ENCODE measurements around the gene MSANTD1.

The MSANTD1 gene

GRCh38 chr4:3292571-3293400, 43.8 kb downstream of the MSANTD1 start, which contains the start of gene RGS12:
Gene RGS12 (plus strand): TSS chr4:3293021. CDS start chr4:3316171, 23,150 bp downstream.
- peak within 1 kb of the TSS; percentile 64 for H3K4me2 ChIP-seq (ENCODE audit: low read length)
- peak within 1 kb of the TSS; percentile 57 for H3K4me3 ChIP-seq (ENCODE audit: low read depth, low read length, poor library complexity, severe bottlenecking)
- no peaks in the 10 kb centered on the region for H3K79me2 ChIP-seq (ENCODE audit: insufficient read depth, low read length)
- H3K9me3 ChIP-seq (ENCODE audit: low read length) = no peaks in the 10 kb centered on the region
- no peak for TF ChIP-seq EZH2 (IDR thresholded peaks at IDR 0.05; ENCODE audit: borderline replicate concordance, low read length)
- TF ChIP-seq CTCF (IDR thresholded peaks at IDR 0.05; ENCODE audit: low read length) = no peak
- H4K20me1 ChIP-seq (ENCODE audit: insufficient read depth, low read length) = no peaks in the 10 kb centered on the region
- H3K36me3 ChIP-seq (ENCODE audit: insufficient read depth, low read length) = no peaks in the 10 kb centered on the region; the same call in 1 of the 2 replicates
- H3K9me2 ChIP-seq (ENCODE audit: low read depth, low read length) = no peaks in the 10 kb centered on the region
- H3K9ac ChIP-seq (ENCODE audit: low read length) = peak within 1 kb of the TSS; percentile 45; the same call in 1 of the 2 replicates
- H3K27me3 ChIP-seq (ENCODE audit: insufficient read depth, low read length) = no peaks in the 10 kb centered on the region
- H3K4me1 ChIP-seq (ENCODE audit: insufficient read depth, low read length, severe bottlenecking) = peaks cover 5% of the 10 kb centered on the region
- no peaks in the 10 kb centered on the region for H3F3A ChIP-seq (ENCODE audit: insufficient read depth, low read length)
- H3K27ac ChIP-seq (ENCODE audit: low read depth, low read length, poor library complexity, severe bottlenecking) = no peak within 1 kb of the TSS
- no peak within 1 kb of the TSS for H2AFZ ChIP-seq (ENCODE audit: low read length)

GRCh38 chr4:3293401-3294391, 44.7 kb downstream of the MSANTD1 start:
- no peak overlapping the region for H3K27ac ChIP-seq (ENCODE audit: low read depth, low read length, poor library complexity, severe bottlenecking)
- peak overlapping the region; percentile 62 for H3K4me2 ChIP-seq (ENCODE audit: low read length)
- no peaks in the 10 kb centered on the region; the same call in 1 of the 2 replicates for H3K36me3 ChIP-seq (ENCODE audit: insufficient read depth, low read length)
- peak overlapping the region; percentile 45; the same call in 1 of the 2 replicates for H3K9ac ChIP-seq (ENCODE audit: low read length)
- no peak for TF ChIP-seq CTCF (IDR thresholded peaks at IDR 0.05; ENCODE audit: low read length)
- TF ChIP-seq EZH2 (IDR thresholded peaks at IDR 0.05; ENCODE audit: borderline replicate concordance, low read length) = no peak
- H2AFZ ChIP-seq (ENCODE audit: low read length) = no peak overlapping the region
- H3K9me3 ChIP-seq (ENCODE audit: low read length) = no peaks in the 10 kb centered on the region
- H3K4me1 ChIP-seq (ENCODE audit: insufficient read depth, low read length, severe bottlenecking) = peaks cover 5% of the 10 kb centered on the region
- H4K20me1 ChIP-seq (ENCODE audit: insufficient read depth, low read length) = no peaks in the 10 kb centered on the region
- no peaks in the 10 kb centered on the region for H3F3A ChIP-seq (ENCODE audit: insufficient read depth, low read length)
- peak overlapping the region; percentile 55 for H3K4me3 ChIP-seq (ENCODE audit: low read depth, low read length, poor library complexity, severe bottlenecking)
- H3K9me2 ChIP-seq (ENCODE audit: low read depth, low read length) = no peaks in the 10 kb centered on the region
- H3K79me2 ChIP-seq (ENCODE audit: insufficient read depth, low read length) = no peaks in the 10 kb centered on the region
- H3K27me3 ChIP-seq (ENCODE audit: insufficient read depth, low read length) = no peaks in the 10 kb centered on the region

GRCh38 chr4:3294401-3295241, 45.7 kb downstream of the MSANTD1 start:
- Histone ChIP-seq H3K4me1 (ENCODE audit: insufficient read depth, low read length, severe bottlenecking) (peaks cover 5% of the 10 kb centered on the region), H3K27ac (ENCODE audit: low read depth, low read length, poor library complexity, severe bottlenecking) (no peak overlapping the region), H3F3A (ENCODE audit: insufficient read depth, low read length) (no peaks in the 10 kb centered on the region), H3K79me2 (ENCODE audit: insufficient read depth, low read length) (no peaks in the 10 kb centered on the region), H3K27me3 (ENCODE audit: insufficient read depth, low read length) (no peaks in the 10 kb centered on the region), H3K9me2 (ENCODE audit: low read depth, low read length) (no peaks in the 10 kb centered on the region), H4K20me1 (ENCODE audit: insufficient read depth, low read length) (no peaks in the 10 kb centered on the region), H2AFZ (ENCODE audit: low read length) (no peak overlapping the region), H3K9ac (ENCODE audit: low read length) (no peak overlapping the region), H3K36me3 (ENCODE audit: insufficient read depth, low read length) (no peaks in the 10 kb centered on the region; the same call in 1 of the 2 replicates), H3K4me2 (ENCODE audit: low read length) (no peak overlapping the region), H3K9me3 (ENCODE audit: low read length) (no peaks in the 10 kb centered on the region), H3K4me3 (ENCODE audit: low read depth, low read length, poor library complexity, severe bottlenecking) (no peak overlapping the region)
- TF ChIP-seq EZH2 (IDR thresholded peaks at IDR 0.05; ENCODE audit: borderline replicate concordance, low read length) (no peak), CTCF (IDR thresholded peaks at IDR 0.05; ENCODE audit: low read length) (no peak)
